SK-N-SH treated with all-trans-retinoic acid at 6 μM for 48 hours (cell line): ENCODE data around the gene DHH.

Experiments used
- ATAC-seq: fragments of 200-7000 bp; cut with Tn5 transposase; 3 replicates; pipeline ENCODE4 v1.9.1; 2020; ENCODE audit warnings: mild to moderate bottlenecking, moderate library complexity
- ARNTL ChIP-seq: fragments of 450-650 bp; formaldehyde crosslinking; IDR thresholded peaks from 2 replicates; pipeline ENCODE4 v1.5.0; 2020; ENCODE audit warnings: low read depth, mild to moderate bottlenecking, moderate library complexity, borderline replicate concordance
- BACH2 ChIP-seq: fragments of 250-450 bp; sonication (Bioruptor Pico); IDR thresholded peaks from 2 replicates; pipeline ENCODE4 v1.9.0; 2021; ENCODE audit warnings: mild to moderate bottlenecking, borderline replicate concordance
- ESRRG ChIP-seq: fragments of 250-450 bp; sonication (Bioruptor Pico); IDR thresholded peaks from 2 replicates; pipeline ENCODE4 v1.6.1; 2021; ENCODE audit warnings: mild to moderate bottlenecking
- GLIS3 ChIP-seq: fragments of 250-450 bp; sonication (Bioruptor Pico); IDR thresholded peaks from 2 replicates; pipeline ENCODE4 v1.5.0; 2020; ENCODE audit warnings: mild to moderate bottlenecking, moderate library complexity
- SNAI2 ChIP-seq: fragments of 250-450 bp; sonication (Bioruptor Pico); IDR thresholded peaks from 2 replicates; pipeline ENCODE4 v1.5.0; 2020; ENCODE audit warnings: mild to moderate bottlenecking, moderate library complexity
- TOX ChIP-seq: fragments of 250-450 bp; sonication (Bioruptor Pico); IDR thresholded peaks from 2 replicates; pipeline ENCODE4 v1.8.0; 2021; ENCODE audit warnings: mild to moderate bottlenecking, moderate library complexity, borderline replicate concordance
- ZFP3 ChIP-seq: fragments of 250-450 bp; sonication (Bioruptor Pico); IDR thresholded peaks from 2 replicates; pipeline ENCODE4 v1.5.0; 2020; ENCODE audit warnings: mild to moderate bottlenecking, moderate library complexity
- ZFP30 ChIP-seq: fragments of 450-650 bp; formaldehyde crosslinking; IDR thresholded peaks from 2 replicates; pipeline ENCODE4 v1.5.0; 2022; ENCODE audit warnings: mild to moderate bottlenecking, moderate library complexity
- ZNF70 ChIP-seq: fragments of 450-650 bp; formaldehyde crosslinking; IDR thresholded peaks from 2 replicates; pipeline ENCODE4 v1.5.0; 2020; ENCODE audit warnings: mild to moderate bottlenecking, moderate library complexity
- ZNF8 ChIP-seq: fragments of 450-650 bp; formaldehyde crosslinking; IDR thresholded peaks from 2 replicates; pipeline ENCODE4 v1.5.0; 2020; ENCODE audit warnings: mild to moderate bottlenecking, moderate library complexity
- TF ChIP-seq, protein P1 (sequence below): fragments of 250-450 bp; sonication (Bioruptor Pico); IDR thresholded peaks from 2 replicates; pipeline ENCODE4 v1.5.0; 2020; ENCODE audit warnings: mild to moderate bottlenecking, moderate library complexity
- TF ChIP-seq, protein P2 (sequence below): fragments of 250-450 bp; sonication (Bioruptor Pico); IDR thresholded peaks from 2 replicates; pipeline ENCODE4 v1.5.1; 2020; ENCODE audit warnings: low read depth, mild to moderate bottlenecking, moderate library complexity
- TF ChIP-seq, protein P3 (sequence below): fragments of 250-450 bp; sonication (Bioruptor Pico); IDR thresholded peaks from 2 replicates; pipeline ENCODE4 v1.8.0; 2020; ENCODE audit warnings: mild to moderate bottlenecking, moderate library complexity, borderline replicate concordance
- TF ChIP-seq, protein P4 (sequence below): fragments of 250-450 bp; sonication (Bioruptor Pico); IDR thresholded peaks from 2 replicates; pipeline ENCODE4 v1.5.1; 2021; ENCODE audit warnings: mild to moderate bottlenecking, moderate library complexity

DHH gene

DNA sequence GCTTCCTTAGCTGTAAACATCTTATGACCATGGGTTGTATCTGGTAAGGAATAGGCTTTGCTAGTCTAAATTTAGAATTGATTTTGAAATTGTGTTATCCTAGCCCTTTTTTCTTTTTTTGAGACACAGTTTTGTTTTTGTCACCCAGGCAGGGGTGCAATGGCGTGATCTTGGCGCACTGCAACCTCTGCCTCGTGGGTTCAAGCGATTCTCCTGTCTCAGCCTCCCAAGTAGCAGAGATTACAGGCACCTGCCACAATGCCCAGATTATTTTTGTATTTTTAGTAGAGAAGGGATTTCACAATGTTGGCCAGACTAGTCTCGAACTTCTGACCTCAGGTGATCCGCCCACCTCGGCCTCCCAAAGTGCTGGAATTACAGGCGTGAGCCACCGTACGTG, 39.0 kb upstream of the DHH start:
- no peak for ATAC-seq
- no peak for TF ChIP-seq TOX
- no peak for TF ChIP-seq ZFP30 (CRISPR knock-in tag)
- TF ChIP-seq, protein P1, sequence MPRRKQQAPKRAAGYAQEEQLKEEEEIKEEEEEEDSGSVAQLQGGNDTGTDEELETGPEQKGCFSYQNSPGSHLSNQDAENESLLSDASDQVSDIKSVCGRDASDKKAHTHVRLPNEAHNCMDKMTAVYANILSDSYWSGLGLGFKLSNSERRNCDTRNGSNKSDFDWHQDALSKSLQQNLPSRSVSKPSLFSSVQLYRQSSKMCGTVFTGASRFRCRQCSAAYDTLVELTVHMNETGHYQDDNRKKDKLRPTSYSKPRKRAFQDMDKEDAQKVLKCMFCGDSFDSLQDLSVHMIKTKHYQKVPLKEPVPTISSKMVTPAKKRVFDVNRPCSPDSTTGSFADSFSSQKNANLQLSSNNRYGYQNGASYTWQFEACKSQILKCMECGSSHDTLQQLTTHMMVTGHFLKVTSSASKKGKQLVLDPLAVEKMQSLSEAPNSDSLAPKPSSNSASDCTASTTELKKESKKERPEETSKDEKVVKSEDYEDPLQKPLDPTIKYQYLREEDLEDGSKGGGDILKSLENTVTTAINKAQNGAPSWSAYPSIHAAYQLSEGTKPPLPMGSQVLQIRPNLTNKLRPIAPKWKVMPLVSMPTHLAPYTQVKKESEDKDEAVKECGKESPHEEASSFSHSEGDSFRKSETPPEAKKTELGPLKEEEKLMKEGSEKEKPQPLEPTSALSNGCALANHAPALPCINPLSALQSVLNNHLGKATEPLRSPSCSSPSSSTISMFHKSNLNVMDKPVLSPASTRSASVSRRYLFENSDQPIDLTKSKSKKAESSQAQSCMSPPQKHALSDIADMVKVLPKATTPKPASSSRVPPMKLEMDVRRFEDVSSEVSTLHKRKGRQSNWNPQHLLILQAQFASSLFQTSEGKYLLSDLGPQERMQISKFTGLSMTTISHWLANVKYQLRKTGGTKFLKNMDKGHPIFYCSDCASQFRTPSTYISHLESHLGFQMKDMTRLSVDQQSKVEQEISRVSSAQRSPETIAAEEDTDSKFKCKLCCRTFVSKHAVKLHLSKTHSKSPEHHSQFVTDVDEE (CRISPR knock-in tag): no peak
- no peak for TF ChIP-seq GLIS3 (CRISPR knock-in tag)
- no peak for TF ChIP-seq ARNTL
- TF ChIP-seq, protein P2, sequence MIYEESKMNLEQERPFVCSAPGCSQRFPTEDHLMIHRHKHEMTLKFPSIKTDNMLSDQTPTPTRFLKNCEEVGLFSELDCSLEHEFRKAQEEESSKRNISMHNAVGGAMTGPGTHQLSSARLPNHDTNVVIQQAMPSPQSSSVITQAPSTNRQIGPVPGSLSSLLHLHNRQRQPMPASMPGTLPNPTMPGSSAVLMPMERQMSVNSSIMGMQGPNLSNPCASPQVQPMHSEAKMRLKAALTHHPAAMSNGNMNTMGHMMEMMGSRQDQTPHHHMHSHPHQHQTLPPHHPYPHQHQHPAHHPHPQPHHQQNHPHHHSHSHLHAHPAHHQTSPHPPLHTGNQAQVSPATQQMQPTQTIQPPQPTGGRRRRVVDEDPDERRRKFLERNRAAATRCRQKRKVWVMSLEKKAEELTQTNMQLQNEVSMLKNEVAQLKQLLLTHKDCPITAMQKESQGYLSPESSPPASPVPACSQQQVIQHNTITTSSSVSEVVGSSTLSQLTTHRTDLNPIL (CRISPR knock-in tag): no peak
- TF ChIP-seq ZFP3 (CRISPR knock-in tag): no peak
- TF ChIP-seq ZNF70 (CRISPR knock-in tag): no peak
- TF ChIP-seq SNAI2 (CRISPR knock-in tag): no peak
- no peak for TF ChIP-seq ZNF8
- no peak for TF ChIP-seq ESRRG
- no peak for TF ChIP-seq BACH2 (CRISPR knock-in tag)
- TF ChIP-seq, protein P3, sequence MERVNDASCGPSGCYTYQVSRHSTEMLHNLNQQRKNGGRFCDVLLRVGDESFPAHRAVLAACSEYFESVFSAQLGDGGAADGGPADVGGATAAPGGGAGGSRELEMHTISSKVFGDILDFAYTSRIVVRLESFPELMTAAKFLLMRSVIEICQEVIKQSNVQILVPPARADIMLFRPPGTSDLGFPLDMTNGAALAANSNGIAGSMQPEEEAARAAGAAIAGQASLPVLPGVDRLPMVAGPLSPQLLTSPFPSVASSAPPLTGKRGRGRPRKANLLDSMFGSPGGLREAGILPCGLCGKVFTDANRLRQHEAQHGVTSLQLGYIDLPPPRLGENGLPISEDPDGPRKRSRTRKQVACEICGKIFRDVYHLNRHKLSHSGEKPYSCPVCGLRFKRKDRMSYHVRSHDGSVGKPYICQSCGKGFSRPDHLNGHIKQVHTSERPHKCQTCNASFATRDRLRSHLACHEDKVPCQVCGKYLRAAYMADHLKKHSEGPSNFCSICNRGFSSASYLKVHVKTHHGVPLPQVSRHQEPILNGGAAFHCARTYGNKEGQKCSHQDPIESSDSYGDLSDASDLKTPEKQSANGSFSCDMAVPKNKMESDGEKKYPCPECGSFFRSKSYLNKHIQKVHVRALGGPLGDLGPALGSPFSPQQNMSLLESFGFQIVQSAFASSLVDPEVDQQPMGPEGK: no peak

DNA sequence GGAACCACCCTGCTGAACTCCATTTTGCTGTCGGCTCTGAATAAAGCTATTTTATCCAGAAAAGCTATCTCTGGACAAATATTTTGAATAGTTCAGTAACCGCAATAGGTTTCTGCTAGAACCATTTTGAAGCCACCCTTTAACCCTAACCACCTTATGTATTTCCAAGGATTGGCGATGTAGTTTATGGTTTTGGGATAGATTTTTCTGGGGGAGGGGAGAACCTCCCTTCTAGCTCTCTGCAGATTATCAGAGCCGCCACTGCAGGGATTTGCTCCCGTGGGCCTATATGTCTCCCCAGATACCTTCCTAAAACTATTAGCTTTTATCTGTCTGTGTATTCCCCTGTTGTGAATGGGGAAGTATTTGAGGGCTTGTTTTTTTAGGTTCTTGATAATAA, 38.4 kb upstream of the DHH start:
- TF ChIP-seq, protein P4, sequence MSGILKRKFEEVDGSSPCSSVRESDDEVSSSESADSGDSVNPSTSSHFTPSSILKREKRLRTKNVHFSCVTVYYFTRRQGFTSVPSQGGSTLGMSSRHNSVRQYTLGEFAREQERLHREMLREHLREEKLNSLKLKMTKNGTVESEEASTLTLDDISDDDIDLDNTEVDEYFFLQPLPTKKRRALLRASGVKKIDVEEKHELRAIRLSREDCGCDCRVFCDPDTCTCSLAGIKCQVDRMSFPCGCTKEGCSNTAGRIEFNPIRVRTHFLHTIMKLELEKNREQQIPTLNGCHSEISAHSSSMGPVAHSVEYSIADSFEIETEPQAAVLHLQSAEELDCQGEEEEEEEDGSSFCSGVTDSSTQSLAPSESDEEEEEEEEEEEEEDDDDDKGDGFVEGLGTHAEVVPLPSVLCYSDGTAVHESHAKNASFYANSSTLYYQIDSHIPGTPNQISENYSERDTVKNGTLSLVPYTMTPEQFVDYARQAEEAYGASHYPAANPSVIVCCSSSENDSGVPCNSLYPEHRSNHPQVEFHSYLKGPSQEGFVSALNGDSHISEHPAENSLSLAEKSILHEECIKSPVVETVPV (CRISPR knock-in tag): no peak
- no peak for ATAC-seq

DNA sequence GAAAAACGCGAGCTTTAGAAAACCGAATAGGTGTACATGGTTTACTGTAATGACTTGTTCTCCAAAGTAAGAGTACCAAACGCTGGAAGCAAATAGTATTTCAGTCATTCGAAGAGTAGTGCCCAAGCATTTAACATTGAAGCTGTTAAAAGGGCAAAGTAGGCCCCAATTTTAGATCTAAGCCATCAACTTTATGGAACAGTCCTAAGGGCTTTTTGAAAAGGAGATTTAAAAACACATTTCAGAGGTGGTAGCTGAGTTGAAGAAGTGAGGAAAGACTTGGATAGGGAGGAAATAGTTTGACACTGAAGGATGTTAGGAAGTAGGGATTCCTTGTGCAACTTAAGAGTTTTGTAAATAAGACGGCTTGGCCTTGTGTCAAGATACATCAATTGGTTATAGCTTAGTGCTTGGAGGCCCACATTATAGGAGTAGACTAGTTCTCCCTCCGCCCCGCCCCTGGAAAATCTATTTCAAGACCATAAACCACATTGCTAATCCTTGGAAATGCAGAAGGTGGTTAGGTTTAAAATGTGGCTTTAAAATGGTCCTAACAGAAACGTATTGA, 37.4 kb upstream of the DHH start:
- ATAC-seq: peak; percentile 2; the same call in 1 of the 3 replicates
- TF ChIP-seq, protein P1 (CRISPR knock-in tag): no peak
- TF ChIP-seq, protein P2 (CRISPR knock-in tag): no peak
- TF ChIP-seq TOX (no peak), ESRRG (no peak), ZNF70 (CRISPR knock-in tag) (no peak), ZFP3 (CRISPR knock-in tag) (no peak)
